Neural cell (in vitro differentiated cells): ENCODE results near the gene MYOF.

Experiments used
- EZH2 ChIP-seq: fragments of 200-600, 300-800 bp; shearing (Covaris generic), sonication (generic); IDR thresholded peaks from 2 replicates; pipeline ENCODE4 v1.6.1; 2014; ENCODE audit warnings: antibody characterized with exemption, low read length, borderline replicate concordance, mild to moderate bottlenecking; ENCODE audit not compliant: insufficient read depth, poor library complexity, severe bottlenecking
- MXI1 ChIP-seq: fragments of 450-650 bp; conservative IDR thresholded peaks from 2 replicates; pipeline ENCODE4 v1.6.1; 2014; ENCODE audit warnings: antibody characterized with exemption, mild to moderate bottlenecking; ENCODE audit not compliant: poor library complexity, severe bottlenecking
- POLR2AphosphoS5 ChIP-seq: IDR thresholded peaks from 2 replicates; pipeline ENCODE4 v1.6.1; 2012
- RAD21 ChIP-seq: fragments of 450-650 bp; conservative IDR thresholded peaks from 2 replicates; pipeline ENCODE4 v1.6.1; 2014; ENCODE audit warnings: antibody characterized with exemption, mild to moderate bottlenecking, moderate library complexity
- TAF1 ChIP-seq: IDR thresholded peaks from 2 replicates; pipeline ENCODE4 v1.6.1; 2012; ENCODE audit warnings: low read depth
- TF ChIP-seq, protein P1 (sequence below): fragments of 450-650 bp; IDR thresholded peaks from 2 replicates; pipeline ENCODE4 v1.5.1; 2014; ENCODE audit warnings: antibody characterized with exemption, mild to moderate bottlenecking, moderate library complexity; ENCODE audit not compliant: poor library complexity, severe bottlenecking

DNA sequence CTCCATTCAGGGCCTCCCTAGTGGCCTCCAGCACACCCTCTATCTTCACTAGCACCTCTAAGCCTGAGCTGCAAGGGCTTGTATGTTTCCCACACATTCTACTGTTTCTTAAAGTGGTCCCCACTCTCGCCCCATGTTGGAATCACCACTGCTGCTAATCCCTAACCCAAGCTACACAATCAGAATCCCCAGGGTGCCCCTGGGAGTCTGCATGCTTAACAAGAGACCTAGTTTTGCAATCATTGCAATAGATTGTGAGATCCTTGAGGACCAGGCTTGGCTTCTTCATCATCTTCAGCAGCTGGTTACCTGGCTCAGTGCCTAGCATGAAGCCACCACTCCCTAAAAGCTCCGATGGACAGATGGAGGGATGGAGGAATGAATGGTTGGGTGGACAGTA is 113.9 kb downstream of the MYOF start:
- TF ChIP-seq EZH2 (no peak), POLR2AphosphoS5 (no peak), RAD21 (no peak), MXI1 (no peak), TAF1 (no peak)
- TF ChIP-seq, protein P1, sequence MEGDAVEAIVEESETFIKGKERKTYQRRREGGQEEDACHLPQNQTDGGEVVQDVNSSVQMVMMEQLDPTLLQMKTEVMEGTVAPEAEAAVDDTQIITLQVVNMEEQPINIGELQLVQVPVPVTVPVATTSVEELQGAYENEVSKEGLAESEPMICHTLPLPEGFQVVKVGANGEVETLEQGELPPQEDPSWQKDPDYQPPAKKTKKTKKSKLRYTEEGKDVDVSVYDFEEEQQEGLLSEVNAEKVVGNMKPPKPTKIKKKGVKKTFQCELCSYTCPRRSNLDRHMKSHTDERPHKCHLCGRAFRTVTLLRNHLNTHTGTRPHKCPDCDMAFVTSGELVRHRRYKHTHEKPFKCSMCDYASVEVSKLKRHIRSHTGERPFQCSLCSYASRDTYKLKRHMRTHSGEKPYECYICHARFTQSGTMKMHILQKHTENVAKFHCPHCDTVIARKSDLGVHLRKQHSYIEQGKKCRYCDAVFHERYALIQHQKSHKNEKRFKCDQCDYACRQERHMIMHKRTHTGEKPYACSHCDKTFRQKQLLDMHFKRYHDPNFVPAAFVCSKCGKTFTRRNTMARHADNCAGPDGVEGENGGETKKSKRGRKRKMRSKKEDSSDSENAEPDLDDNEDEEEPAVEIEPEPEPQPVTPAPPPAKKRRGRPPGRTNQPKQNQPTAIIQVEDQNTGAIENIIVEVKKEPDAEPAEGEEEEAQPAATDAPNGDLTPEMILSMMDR: no peak
